Measurements from ENCODE around the gene FBLN5. TPM values are rescaled to one million over a fixed set of nuclear protein-coding genes. Genes with fewer than 3 reads are reported as not detected.
"Not testable (repeated sequence)": the region's sequence is repeated elsewhere in the genome, so short reads cannot be mapped to it uniquely, and the experiment has no call there.

Gene FBLN5
- total RNA-seq, 1 experiment from 2014 or later = 0.90 TPM

- no peaks in the 10 kb centered on the region for H3K4me1 Mint-ChIP-seq (ENCODE audit: low read depth, unreplicated experiment)
- TF ChIP-seq CTCF (IDR thresholded peaks at IDR 0.05; ENCODE audit: unreplicated experiment) = no peak
- H3K27ac Mint-ChIP-seq (ENCODE audit: unreplicated experiment) = no peak overlapping the region
- intact Hi-C loops (cut with micrococcal nuclease; ENCODE audit: unreplicated experiment) = no loop called here
- DNase-seq = no peak
- H3K4me3 Mint-ChIP-seq (ENCODE audit: low read depth, unreplicated experiment) = no peak overlapping the region
- no peaks in the 10 kb centered on the region for H3K27me3 Mint-ChIP-seq (ENCODE audit: unreplicated experiment)
- no peaks in the 10 kb centered on the region for H3K36me3 Mint-ChIP-seq (ENCODE audit: insufficient read depth, unreplicated experiment)
- BruUV-seq (replicated peaks) = no TSS peak
- CTCF ChIA-PET = interaction anchor here (1.6 kb wide), 1 partner anchor 13 kb away, joined by 4 read pairs; no protein-coding TSS in a partner anchor
- no peaks in the 10 kb centered on the region for H3K9me3 Mint-ChIP-seq (ENCODE audit: low read depth, unreplicated experiment)
Measured at GRCh38 chr14:91845652-91846051, 101.8 kb downstream of the FBLN5 start.

- H3K4me1 Mint-ChIP-seq (ENCODE audit: low read depth, unreplicated experiment); H3K4me3 Mint-ChIP-seq (ENCODE audit: low read depth, unreplicated experiment); H3K27me3 Mint-ChIP-seq (ENCODE audit: unreplicated experiment); DNase-seq; H3K36me3 Mint-ChIP-seq (ENCODE audit: insufficient read depth, unreplicated experiment); H3K27ac Mint-ChIP-seq (ENCODE audit: unreplicated experiment); intact Hi-C loops (cut with micrococcal nuclease; ENCODE audit: unreplicated experiment); BruUV-seq (replicated peaks); H3K9me3 Mint-ChIP-seq (ENCODE audit: low read depth, unreplicated experiment): not testable (repeated sequence)
- CTCF ChIA-PET = interaction anchor here (1.6 kb wide), 1 partner anchor 13 kb away, joined by 4 read pairs; no protein-coding TSS in a partner anchor
Measured at GRCh38 chr14:91845056-91845455, 102.4 kb downstream of the FBLN5 start.

GRCh38 chr14:91844029-91844428 is 103.5 kb downstream of the FBLN5 start:
- no peaks in the 10 kb centered on the region for H3K9me3 Mint-ChIP-seq (ENCODE audit: low read depth, unreplicated experiment)
- H3K36me3 Mint-ChIP-seq (ENCODE audit: insufficient read depth, unreplicated experiment) = no peaks in the 10 kb centered on the region
- BruUV-seq (replicated peaks) = no TSS peak
- H3K27ac Mint-ChIP-seq (ENCODE audit: unreplicated experiment) = no peak overlapping the region
- no peaks in the 10 kb centered on the region for H3K4me1 Mint-ChIP-seq (ENCODE audit: low read depth, unreplicated experiment)
- no peaks in the 10 kb centered on the region for H3K27me3 Mint-ChIP-seq (ENCODE audit: unreplicated experiment)
- no peak for TF ChIP-seq CTCF (IDR thresholded peaks at IDR 0.05; ENCODE audit: unreplicated experiment)
- no peak for DNase-seq
- intact Hi-C loops (cut with micrococcal nuclease; ENCODE audit: unreplicated experiment) = no loop called here
- H3K4me3 Mint-ChIP-seq (ENCODE audit: low read depth, unreplicated experiment) = no peak overlapping the region
- CTCF ChIA-PET = interaction anchor here (0.7 kb wide), 1 partner anchor 372 kb away, joined by 3 read pairs; no protein-coding TSS in a partner anchor

- H3K36me3 Mint-ChIP-seq (ENCODE audit: insufficient read depth, unreplicated experiment) = no peaks in the 10 kb centered on the region
- BruUV-seq (replicated peaks) = no TSS peak
- TF ChIP-seq CTCF (IDR thresholded peaks at IDR 0.05; ENCODE audit: unreplicated experiment) = no peak
- H3K27ac Mint-ChIP-seq (ENCODE audit: unreplicated experiment) = no peak overlapping the region
- CTCF ChIA-PET = interaction anchor here (0.7 kb wide), 1 partner anchor 371 kb away, joined by 3 read pairs; no protein-coding TSS in a partner anchor
- no peaks in the 10 kb centered on the region for H3K27me3 Mint-ChIP-seq (ENCODE audit: unreplicated experiment)
- no peaks in the 10 kb centered on the region for H3K9me3 Mint-ChIP-seq (ENCODE audit: low read depth, unreplicated experiment)
- no peak overlapping the region for H3K4me3 Mint-ChIP-seq (ENCODE audit: low read depth, unreplicated experiment)
- no peaks in the 10 kb centered on the region for H3K4me1 Mint-ChIP-seq (ENCODE audit: low read depth, unreplicated experiment)
- no peak for DNase-seq
- intact Hi-C loops (cut with micrococcal nuclease; ENCODE audit: unreplicated experiment) = no loop called here
Measured at GRCh38 chr14:91843437-91843836, 104.1 kb downstream of the FBLN5 start.

- BruUV-seq (replicated peaks) = no TSS peak
- no peak for DNase-seq
- no peak overlapping the region for H3K4me3 Mint-ChIP-seq (ENCODE audit: low read depth, unreplicated experiment)
- intact Hi-C loops (cut with micrococcal nuclease; ENCODE audit: unreplicated experiment) = no loop called here
- no peaks in the 10 kb centered on the region for H3K9me3 Mint-ChIP-seq (ENCODE audit: low read depth, unreplicated experiment)
- CTCF ChIA-PET = no interaction called here
- H3K27ac Mint-ChIP-seq (ENCODE audit: unreplicated experiment) = no peak overlapping the region
- H3K36me3 Mint-ChIP-seq (ENCODE audit: insufficient read depth, unreplicated experiment) = peaks cover 12% of the 10 kb centered on the region
- H3K27me3 Mint-ChIP-seq (ENCODE audit: unreplicated experiment) = no peaks in the 10 kb centered on the region
- TF ChIP-seq CTCF (IDR thresholded peaks at IDR 0.05; ENCODE audit: unreplicated experiment) = no peak
- peaks cover 11% of the 10 kb centered on the region for H3K4me1 Mint-ChIP-seq (ENCODE audit: low read depth, unreplicated experiment)
Measured at GRCh38 chr14:91841065-91841464, 106.4 kb downstream of the FBLN5 start.

Measured in Calu3 (cell line).